Posterior vena cava (tissue), 2 donors: ENCODE measurements around the gene MRPL53. TPM values are rescaled to one million over a fixed set of nuclear protein-coding genes. Genes with fewer than 3 reads are reported as not detected.
A peak's percentile ranks its signal among the peaks of the same experiment; 100 is the strongest.

ENCODE experiments used
- DNase-seq: peaks from one replicate; pipeline ENCODE4 v3.0.0-alpha.2; 2020; ENCODE audit warnings: low spot score
- intact Hi-C, 2 donors: fragments of 100-400 bp; cut with DNase I; formaldehyde crosslinking; loops; one replicate each; pipeline versions ENCODE4 v1.14.1 to v1.14.2; 2022 to 2023
- long read RNA-seq, 2 donors: library from polyadenylated mRNA; unstranded; transcript quantifications; one replicate each; pipeline ENCODE4 v2.0.0, GENCODE V29; 2020 to 2021
- total RNA-seq, 2 donors: library from RNA; stranded (reverse); fragmentation: NEBNext Ultra II Directional; extraction: Animal tissue kit (Norgen Biotek cat#: 25700); gene quantifications; one replicate each; pipeline ENCODE4 v1.2.1, GENCODE V29; 2021
- donor health status: DM: yes; HTN: yes; CAD: no.
- donor health status: DM: yes; HTN: yes; CAD: no.

MRPL53 gene
- 10 to 100 TPM; 47.1 to 53.2 TPM for total RNA-seq
- long read RNA-seq, donor 1, transcript MRPL53-201 (3 exons, 1,162 nt): major isoform, 5 of 5 reads
- long read RNA-seq, donor 1, partial matches to known transcripts: 0 of 5 reads
- long read RNA-seq, donor 1, other reads (novel, unspliced or antisense): 0 of 5 reads
- long read RNA-seq, donor 2, transcript MRPL53-201 (3 exons, 1,162 nt): major isoform, 5 of 7 reads
- long read RNA-seq, donor 2, partial matches to known transcripts: 2 of 7 reads
- long read RNA-seq, donor 2, other reads (novel, unspliced or antisense): 0 of 7 reads

DNA sequence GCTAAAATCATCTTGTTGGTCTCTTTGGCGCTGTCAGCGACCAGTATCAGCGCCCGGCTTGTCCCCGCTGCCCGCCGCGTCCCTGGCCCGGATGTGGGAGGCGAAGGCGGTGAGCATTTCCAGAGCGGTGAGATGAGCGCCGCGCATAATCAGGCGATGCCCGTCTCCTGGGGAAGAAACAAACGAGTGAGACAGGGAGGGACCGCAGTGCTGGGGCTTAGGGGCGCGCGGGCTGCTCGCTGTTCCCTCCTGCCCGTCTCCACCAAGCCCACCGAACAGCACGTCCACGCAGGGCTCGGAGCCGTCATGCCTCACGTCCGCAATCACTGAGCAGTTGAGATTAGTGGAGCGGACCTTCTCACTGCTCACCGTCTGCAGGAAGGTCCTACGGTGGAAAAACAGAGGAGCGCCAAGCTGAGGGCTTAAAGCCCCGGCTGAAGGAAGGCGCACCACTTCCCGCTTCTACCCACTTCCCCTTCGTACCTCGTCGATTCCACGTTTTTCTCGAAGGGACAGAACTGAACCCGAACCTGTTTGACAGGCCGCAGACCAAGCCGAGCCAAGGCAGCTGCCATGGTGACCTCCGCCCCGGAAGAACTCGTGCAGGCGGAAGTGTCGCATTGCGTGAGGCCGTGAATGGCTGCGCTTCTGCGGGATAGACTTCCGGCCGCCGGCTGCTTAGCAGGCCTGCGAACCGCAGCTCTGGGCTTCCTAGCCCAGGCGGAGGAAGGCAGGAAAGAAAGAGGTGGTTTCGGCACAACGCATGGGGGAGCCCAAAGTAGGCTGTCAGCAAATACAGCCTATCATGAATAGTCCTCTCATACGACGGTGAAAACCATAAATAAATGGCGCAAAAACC lies at the start of gene MRPL53:
MRPL53 (minus strand) TSS at position 595 of the 859 bp plus-strand sequence; CDS start at position 575, 20 bp downstream.
- DNase-seq: peak; percentile 98
- intact Hi-C loops: no loop called here

- intact Hi-C loops: no loop called here
- no peak for DNase-seq
Observed at GRCh38 chr2:74516650-74517049, 44.2 kb upstream of the MRPL53 start.

DNA sequence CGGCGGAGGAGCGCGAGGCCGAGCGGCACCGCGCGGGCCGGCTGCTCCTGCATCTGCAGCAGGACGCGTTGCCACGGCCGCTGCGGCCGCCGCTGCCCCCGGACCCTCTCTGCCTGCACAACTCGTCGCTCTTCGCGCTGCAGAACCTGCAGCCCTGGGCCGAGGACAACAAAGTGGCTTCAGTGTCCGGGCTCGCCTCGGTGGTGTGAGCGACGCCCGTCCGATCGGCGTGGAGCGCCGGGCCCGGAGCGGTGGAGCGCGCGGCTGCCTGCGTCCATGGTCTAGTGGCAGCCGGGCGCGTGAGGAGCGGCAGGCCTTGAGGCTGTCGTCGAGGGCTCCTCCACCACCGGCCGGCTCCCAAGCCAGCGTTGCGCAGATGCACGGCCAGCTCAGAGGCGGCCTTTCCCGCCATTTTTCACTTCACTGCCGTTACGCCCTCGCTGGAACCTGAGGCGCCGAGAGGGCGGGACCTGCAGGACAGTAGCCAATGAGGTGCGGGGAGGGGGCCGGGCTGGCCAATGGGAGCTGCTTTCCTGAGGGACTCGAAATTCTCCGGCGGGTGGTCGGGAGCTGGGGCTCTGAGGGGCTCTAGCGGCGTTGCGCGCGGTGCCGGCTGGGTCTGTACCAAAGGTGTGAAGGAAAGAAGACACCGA lies 43.6 kb upstream of the MRPL53 start:
- peak; percentile 90 for DNase-seq
- intact Hi-C loops: no loop called here

DNA sequence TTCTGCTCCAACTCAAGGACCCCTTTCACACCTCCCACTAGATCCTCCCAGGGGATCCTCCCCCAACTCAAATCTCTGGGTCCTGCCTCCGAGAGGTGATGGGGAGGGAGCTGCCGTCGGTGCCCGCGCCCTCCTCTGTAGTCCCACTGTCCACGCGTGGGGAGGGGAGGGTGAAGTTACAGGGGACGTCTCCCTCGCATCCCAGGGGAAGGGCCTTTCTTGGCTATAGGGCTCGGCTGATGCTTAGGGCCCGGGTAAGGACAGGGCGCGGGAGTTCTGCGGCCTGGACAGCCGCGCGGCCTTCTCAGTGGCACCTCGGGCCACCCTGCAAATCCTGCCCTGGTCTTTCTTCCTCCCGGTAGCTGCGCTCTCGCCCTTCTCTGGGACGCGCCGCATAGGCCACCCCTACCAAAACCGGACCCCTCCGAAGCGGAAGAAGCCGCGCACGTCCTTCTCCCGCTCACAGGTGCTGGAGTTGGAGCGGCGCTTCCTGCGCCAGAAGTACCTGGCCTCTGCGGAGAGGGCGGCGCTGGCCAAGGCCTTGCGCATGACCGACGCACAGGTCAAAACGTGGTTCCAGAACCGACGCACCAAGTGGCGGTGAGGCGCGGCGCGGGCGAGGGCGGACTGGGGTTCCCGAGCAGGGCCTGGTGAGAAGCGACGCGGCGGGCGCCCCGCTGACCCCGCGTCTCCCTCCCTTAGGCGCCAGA lies 42.9 kb upstream of the MRPL53 start:
- DNase-seq: peak; percentile 73
- intact Hi-C loops: no loop called here

GRCh38 chr2:74514368-74515270 lies 42.1 kb upstream of the MRPL53 start, which contains the start of gene TLX2:
Gene TLX2, plus strand, starts transcription at chr2:74514450. Its CDS starts 357 bp downstream, at chr2:74514807.
- peak; percentile 78 for DNase-seq
- intact Hi-C loops: no loop called here

DNA sequence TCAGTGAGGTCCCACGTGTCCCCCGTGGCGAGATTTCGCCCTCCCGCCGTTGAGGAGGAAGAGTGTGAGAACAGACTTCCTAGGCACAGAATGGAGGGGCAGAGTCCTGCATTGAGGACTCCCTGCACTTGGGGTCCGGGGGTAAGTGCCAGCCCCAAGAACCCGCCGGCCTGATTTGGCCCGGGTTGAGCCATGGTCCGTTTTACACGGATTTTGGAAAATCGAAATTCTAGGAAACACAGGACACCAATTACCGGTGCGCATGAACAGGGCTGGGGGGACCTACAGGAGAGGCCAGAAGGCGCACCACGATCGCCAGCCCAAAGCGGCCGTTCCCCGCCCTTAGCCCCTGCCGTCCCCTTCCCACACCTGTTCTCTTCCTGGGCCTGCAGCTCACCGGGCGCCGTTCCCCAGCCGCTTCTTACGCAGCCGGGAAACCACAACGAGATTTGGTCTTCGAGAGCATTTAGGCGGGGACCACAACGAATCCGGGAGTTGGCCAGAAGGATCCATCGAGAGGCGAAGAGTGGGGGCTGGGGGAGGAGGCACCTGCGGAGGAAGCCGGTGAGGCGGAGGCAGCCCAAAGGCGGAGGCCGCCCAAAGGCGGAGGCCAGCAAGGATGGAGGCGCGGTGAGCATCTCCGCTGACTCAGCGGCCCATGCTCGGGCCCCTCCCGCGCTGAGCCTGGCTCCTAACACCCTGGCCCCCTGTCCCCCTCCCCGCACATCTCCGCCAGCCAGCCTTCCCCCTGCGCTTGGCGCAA lies 41.3 kb upstream of the MRPL53 start:
- peak; percentile 81 for DNase-seq
- intact Hi-C loops: no loop called here

DNA sequence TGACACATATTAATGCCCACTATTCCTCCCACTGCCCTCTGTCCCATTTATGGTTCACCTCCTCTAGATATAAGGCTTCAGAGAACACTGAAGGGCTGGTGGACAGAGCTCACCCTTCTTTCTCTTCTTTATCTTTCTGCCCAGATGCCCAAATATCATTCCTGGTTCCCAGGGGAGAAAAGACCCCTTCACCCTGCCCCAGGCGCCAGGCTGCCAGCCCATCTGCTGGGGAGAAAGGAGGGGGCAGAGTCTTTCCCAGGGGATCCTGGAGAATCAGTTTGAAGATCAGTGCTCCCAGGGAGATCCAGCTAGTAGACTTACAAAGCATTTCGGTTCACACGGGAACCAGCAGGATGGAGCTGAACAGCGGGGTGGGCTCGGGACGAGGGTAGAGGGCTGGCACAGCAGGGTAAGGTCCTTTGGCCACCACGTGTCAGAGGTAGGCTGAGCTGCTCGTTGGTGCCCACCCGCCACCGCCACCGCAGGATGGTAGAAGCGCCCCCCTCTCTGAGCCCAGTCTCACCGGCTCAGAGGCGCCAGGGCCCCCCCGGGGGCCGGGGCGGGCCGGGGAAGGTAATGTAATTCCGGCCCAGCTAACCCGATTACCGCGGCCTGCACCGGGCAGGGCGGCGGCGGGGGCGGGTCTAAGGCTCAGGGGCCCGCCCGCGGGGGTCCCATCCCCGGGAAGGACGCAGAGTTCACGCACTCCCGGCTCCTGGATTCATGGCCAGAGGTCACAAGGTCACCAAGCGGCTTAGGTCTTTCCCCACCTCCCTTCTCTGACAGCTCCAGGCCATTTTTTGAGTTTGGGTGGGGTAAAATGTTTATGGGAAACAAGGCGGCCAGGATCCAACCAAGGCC lies 40.5 kb upstream of the MRPL53 start:
- intact Hi-C loops: no loop called here
- DNase-seq: no peak

- intact Hi-C loops: no loop called here
Observed at GRCh38 chr2:74511104-74511989, 38.9 kb upstream of the MRPL53 start.

GRCh38 chr2:74510272-74510671 lies 37.8 kb upstream of the MRPL53 start:
- intact Hi-C loops: no loop called here
- DNase-seq: peak; percentile 12

More at GRCh38 chr2:74511104-74511989, 38.9 kb upstream of the MRPL53 start:
- DNase-seq: peak; percentile 37

- DNase-seq: peak; percentile 83
- intact Hi-C loops: no loop called here
Observed at GRCh38 chr2:74507926-74508520, 35.5 kb upstream of the MRPL53 start.

- intact Hi-C loops: no loop called here
- peak; percentile 100 for DNase-seq
Observed at GRCh38 chr2:74507145-74507925, 34.9 kb upstream of the MRPL53 start, which contains the start of gene PCGF1. Gene PCGF1, minus strand, starts transcription at chr2:74507695. Its CDS starts 27 bp downstream, at chr2:74507668.

- DNase-seq: no peak
Observed at GRCh38 chr2:74505448-74506246, 33.2 kb upstream of the MRPL53 start.

DNA sequence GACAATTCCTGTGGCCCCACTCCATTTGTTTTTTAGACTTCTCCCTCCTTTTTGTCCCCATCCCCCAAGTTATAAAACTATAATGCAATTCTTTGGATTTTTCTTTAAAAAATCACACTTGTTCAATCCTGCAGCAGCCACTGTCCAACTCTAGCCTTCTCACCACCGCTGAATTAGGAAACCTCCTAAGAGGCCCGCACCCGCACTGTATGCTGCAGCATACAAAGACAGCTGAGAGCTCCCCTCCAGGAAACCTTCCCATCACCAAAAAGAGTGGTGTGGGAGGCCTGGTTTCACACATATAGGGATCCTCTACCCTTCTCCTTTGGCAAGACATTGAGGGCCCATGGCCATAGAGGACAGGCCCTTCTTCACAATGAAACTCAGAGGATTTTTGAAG lies 32.1 kb upstream of the MRPL53 start:
- intact Hi-C loops: no loop called here
- peak; percentile 64 for DNase-seq

More at GRCh38 chr2:74505448-74506246, 33.2 kb upstream of the MRPL53 start:
- intact Hi-C loops: no loop called here
